Right lobe of liver (tissue), 6 donors: ENCODE data around the gene RASL10A. TPM values are rescaled to one million over a fixed set of nuclear protein-coding genes. Genes with fewer than 3 reads are reported as not detected.
A peak's percentile ranks its signal among the peaks of the same experiment; 100 is the strongest.

Experiments used
- ATAC-seq, 4 donors: fragments of 200-7000 bp; cut with Tn5 transposase; one replicate each; pipeline ENCODE4 v1.9.1; 2020; ENCODE audit warnings: mild to moderate bottlenecking in 4 of 4, moderate library complexity in 4 of 4
- DNase-seq, 3 donors: peaks; one replicate each; pipeline ENCODE4 v3.0.0-alpha.2; 2020
- H3K27ac ChIP-seq, 3 donors: fragments of 200-600 bp; one replicate each; pipeline ENCODE4 v1.8.0; 2022
- H3K27me3 ChIP-seq, 2 donors: fragments of 200-600 bp; one replicate each; pipeline ENCODE4 v1.8.0; 2022
- H3K36me3 ChIP-seq, 4 donors: fragments of 200-600 bp; sonication (generic) in 1 of 4; one replicate each; pipeline versions ENCODE4 v1.5.1 to v1.8.0; 2017 to 2022; ENCODE audit warnings: control low read depth in 1 of 4
- H3K4me1 ChIP-seq, 4 donors: fragments of 200-600 bp; sonication (generic) in 1 of 4; one replicate each; pipeline versions ENCODE4 v1.5.1 to v1.8.0; 2017 to 2022; ENCODE audit warnings: control low read depth in 1 of 4
- H3K4me3 ChIP-seq, 3 donors: fragments of 200-600 bp; one replicate each; pipeline ENCODE4 v1.8.0; 2022
- H3K9me3 ChIP-seq, 4 donors: fragments of 200-600 bp; sonication (generic) in 1 of 4; one replicate each; pipeline versions ENCODE4 v1.5.1 to v1.8.0; 2017 to 2022; ENCODE audit warnings: control low read depth in 1 of 4
- CTCF ChIP-seq, 4 donors: fragments of 200-600 bp in 3 of 4; fragments of 450-650 bp in 1 of 4; IDR thresholded peaks; one replicate each; pipeline versions ENCODE4 v1.5.1 to v1.8.0; 2016 to 2022; ENCODE audit warnings: antibody characterized with exemption in 4 of 4, mild to moderate bottlenecking in 2 of 4
- POLR2A ChIP-seq: fragments of 450-650 bp; IDR thresholded peaks from one replicate; pipeline ENCODE4 v1.6.1; 2017; ENCODE audit warnings: antibody characterized with exemption, mild to moderate bottlenecking
- WGBS: methylation state at CpG from one replicate; pipeline ENCODE4 v1.1.6; 2018; ENCODE audit warnings: low coverage, low lambda C conversion rate; ENCODE audit not compliant: insufficient coverage; ENCODE audit errors: missing lambda C conversion rate; 5-methylcytosine and 5-hydroxymethylcytosine counted together
- intact Hi-C, 2 donors: fragments of 100-400 bp; cut with DNase I; formaldehyde crosslinking; loops; one replicate each; pipeline versions ENCODE4 v1.11.2 to v1.14.1; 2022
- total RNA-seq, 6 experiments: library from RNA; depleted of rRNA in 2 of 6; stranded (reverse); fragments of >200 nt in 2 of 6; fragmentation: NEBNext Ultra II Directional in 3 of 6; extraction: Animal tissue kit (Norgen Biotek cat#: 25700) in 3 of 6; gene quantifications; one replicate each; pipeline versions ENCODE4 v1.1.0 to v1.2.4, GENCODE V29; 2016 to 2023
- donor health status: DM: no; HTN: yes; CAD: no.
- donor health status: DM: no; HTN: no; CAD: no.
- donor health status: DM: no; HTN: no; CAD: no.
- donor health status: DM: no; HTN: yes; CAD: no.
- donor health status: DM: no; HTN: yes; CAD: no.

RASL10A gene
- total RNA-seq, 6 experiments from 2014 or later, result 0.32 to 1.2 (median 0.87) TPM

DNA sequence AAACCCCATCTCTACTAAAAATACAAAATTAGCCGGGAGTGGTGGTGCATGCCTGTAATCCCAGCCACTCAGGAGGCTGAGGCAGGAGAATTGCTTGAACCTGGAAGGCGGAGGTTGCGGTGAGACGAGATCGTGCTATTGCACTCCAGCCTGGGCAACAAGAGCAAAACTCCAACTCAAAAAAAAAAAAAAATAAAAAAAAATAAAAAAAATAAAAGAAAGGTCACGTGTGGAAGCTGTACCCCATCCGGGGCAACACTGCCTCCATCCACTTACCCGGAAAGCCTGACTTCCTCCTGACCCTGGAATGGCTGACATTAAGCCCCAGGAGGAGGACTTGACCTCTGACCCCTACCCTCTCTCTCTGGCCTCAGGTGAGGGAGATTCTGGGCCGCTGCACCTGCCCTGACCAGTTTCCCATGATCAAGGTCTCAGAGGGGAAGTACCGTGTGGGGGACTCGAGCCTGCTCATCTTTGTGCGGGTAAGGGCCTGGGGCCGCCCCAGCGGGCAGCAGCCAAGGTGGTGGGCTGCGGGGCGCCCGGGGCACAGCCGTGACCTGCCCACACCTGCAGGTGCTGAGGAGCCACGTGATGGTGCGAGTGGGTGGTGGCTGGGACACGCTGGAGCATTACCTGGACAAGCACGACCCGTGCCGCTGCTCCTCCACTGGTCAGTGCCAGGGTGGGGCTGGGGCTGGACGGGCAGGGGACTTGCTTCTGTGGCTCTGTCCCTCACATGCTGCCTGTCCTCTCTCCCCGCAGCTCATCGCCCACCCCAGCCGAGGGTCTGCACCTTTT, 5.2 kb downstream of the RASL10A start:
- peak in 2 of 4 donors; percentile 0 to 1 for ATAC-seq
- intact Hi-C loops, result no loop called here
- TF ChIP-seq CTCF (IDR thresholded peaks at IDR 0.05) (no peak), POLR2A (no peak)
- H3K27me3 ChIP-seq, result peaks cover 0 to 4% of the 10 kb centered on the region in 2 donors
- DNase-seq, result peak in 1 of 3 donors; percentile 37
- H3K27ac ChIP-seq, result peak overlapping the region in 2 of 3 donors; percentile 10 to 13
- H3K4me3 ChIP-seq, result no peak overlapping the region
- no peaks in the 10 kb centered on the region for H3K36me3 ChIP-seq
- H3K9me3 ChIP-seq, result no peaks in the 10 kb centered on the region
- 63% methylated on average over 9 of the region's 28 CpGs for WGBS
- peaks cover 0 to 17% (median 9%) of the 10 kb centered on the region in 4 donors for H3K4me1 ChIP-seq

DNA sequence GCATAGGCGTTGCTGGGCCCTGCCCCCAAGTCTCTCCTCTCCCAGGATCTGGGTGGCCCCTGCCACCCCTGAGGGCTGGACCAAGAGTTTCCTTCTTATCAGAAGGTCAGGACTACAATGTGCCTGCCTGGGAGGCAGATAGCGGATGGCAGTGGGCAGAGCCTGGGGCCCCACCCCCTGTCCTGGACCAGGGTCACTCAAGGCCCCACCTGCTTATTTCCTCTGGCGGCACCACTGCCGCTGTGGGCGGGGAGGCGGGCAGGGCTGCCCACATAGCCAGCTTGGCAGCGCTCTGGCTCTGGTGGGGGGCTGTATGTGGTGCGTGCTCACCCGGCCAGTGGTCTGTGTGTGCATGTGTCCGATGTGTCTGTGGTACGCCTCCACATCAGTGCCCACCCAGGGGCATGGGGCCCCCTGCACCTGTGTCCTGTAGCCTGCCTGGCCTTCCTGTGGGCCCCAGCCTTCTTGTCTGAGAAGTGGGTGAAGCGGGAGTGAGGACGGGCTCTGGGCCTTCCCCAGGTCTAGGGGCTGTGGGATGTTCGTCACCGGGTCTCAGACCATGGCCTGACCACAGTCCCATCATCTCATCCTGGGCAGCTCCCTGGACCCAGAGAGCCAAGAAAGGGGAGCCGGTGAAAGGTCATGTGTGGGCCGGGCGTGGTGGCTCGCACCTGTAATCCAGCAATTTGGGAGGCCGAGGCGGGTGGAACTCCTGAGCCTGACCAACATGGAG, 6.0 kb downstream of the RASL10A start:
- Histone ChIP-seq H3K27ac (no peak overlapping the region), H3K4me1 (peaks cover 0 to 11% (median 6%) of the 10 kb centered on the region in 4 donors), H3K4me3 (no peak overlapping the region), H3K9me3 (no peaks in the 10 kb centered on the region), H3K27me3 (no peaks in the 10 kb centered on the region), H3K36me3 (no peaks in the 10 kb centered on the region)
- intact Hi-C loops, result loop anchor here in 1 of 2 donors (10.0 kb wide), 1 partner anchor 45 kb away; no protein-coding TSS in a partner anchor
- ATAC-seq, result no peak
- 93% methylated on average over 3 of the region's 21 CpGs for WGBS
- no peak for TF ChIP-seq CTCF (IDR thresholded peaks at IDR 0.05)
- no peak for TF ChIP-seq POLR2A
- peak in 2 of 3 donors; percentile 38 to 55 for DNase-seq

GRCh38 chr22:29308791-29309262, 6.7 kb downstream of the RASL10A start:
- DNase-seq (peak in 2 of 3 donors; percentile 25 to 52), ATAC-seq (no peak)
- H3K27ac ChIP-seq, result no peak overlapping the region
- H3K36me3 ChIP-seq, result no peaks in the 10 kb centered on the region
- no peaks in the 10 kb centered on the region for H3K27me3 ChIP-seq
- peaks cover 0 to 10% (median 6%) of the 10 kb centered on the region in 4 donors for H3K4me1 ChIP-seq
- no peak for TF ChIP-seq POLR2A
- no peak for TF ChIP-seq CTCF (IDR thresholded peaks at IDR 0.05)
- no peak overlapping the region for H3K4me3 ChIP-seq
- intact Hi-C loops, result loop anchor here in 1 of 2 donors (10.0 kb wide), 1 partner anchor 46 kb away; no protein-coding TSS in a partner anchor
- WGBS, result no CpG with 5 or more reads among the region's 13 CpGs
- no peaks in the 10 kb centered on the region for H3K9me3 ChIP-seq

DNA sequence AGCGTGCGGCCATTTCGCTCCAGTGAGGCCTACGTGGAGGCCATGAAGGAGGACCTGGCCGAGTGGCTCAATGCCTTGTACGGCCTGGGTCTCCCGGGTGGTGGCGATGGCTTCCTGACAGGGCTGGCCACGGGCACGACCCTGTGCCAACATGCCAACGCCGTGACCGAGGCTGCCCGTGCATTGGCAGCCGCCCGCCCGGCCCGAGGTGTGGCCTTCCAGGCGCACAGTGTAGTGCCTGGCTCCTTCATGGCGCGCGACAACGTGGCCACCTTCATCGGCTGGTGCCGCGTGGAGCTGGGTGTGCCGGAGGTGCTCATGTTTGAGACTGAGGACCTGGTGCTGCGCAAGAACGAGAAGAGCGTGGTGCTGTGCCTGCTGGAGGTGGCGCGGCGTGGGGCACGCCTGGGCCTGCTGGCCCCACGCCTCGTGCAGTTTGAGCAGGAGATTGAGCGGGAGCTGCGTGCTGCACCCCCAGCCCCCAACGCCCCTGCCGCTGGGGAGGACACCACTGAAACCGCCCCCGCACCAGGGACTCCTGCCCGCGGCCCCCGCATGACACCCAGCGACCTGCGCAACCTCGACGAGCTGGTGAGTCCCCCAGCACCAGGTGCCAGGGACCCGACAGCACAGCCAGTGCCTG, 7.2 kb downstream of the RASL10A start:
- Histone ChIP-seq H3K36me3 (no peaks in the 10 kb centered on the region), H3K4me3 (no peak overlapping the region), H3K27ac (no peak overlapping the region), H3K9me3 (no peaks in the 10 kb centered on the region), H3K4me1 (peaks cover under 1 to 9% (median 5%) of the 10 kb centered on the region in 4 donors), H3K27me3 (no peaks in the 10 kb centered on the region)
- ATAC-seq (no peak), DNase-seq (no peak)
- WGBS, result no CpG with 5 or more reads among the region's 50 CpGs
- intact Hi-C loops, result loop anchor here in 1 of 2 donors (10.0 kb wide), 1 partner anchor 47 kb away; no protein-coding TSS in a partner anchor
- no peak for TF ChIP-seq CTCF (IDR thresholded peaks at IDR 0.05)
- no peak for TF ChIP-seq POLR2A
